Body of pancreas (tissue), 4 donors: ENCODE data around the gene NOXO1.

Experiments
- POLR2A ChIP-seq, 3 donors: fragments of 450-650 bp; IDR thresholded peaks; one replicate each; pipeline ENCODE4 v1.6.1; 2016; ENCODE audit warnings: antibody characterized with exemption in 3 of 3, mild to moderate bottlenecking in 2 of 3
- TF ChIP-seq, protein P1 (sequence below), 7 experiments: fragments of 450-650 bp in 4 of 7; fragments of 200-600 bp in 3 of 7; sonication (generic) in 3 of 7; IDR thresholded peaks; one replicate each; pipeline ENCODE4 v1.5.1; 2016 to 2019; ENCODE audit warnings: antibody characterized with exemption in 7 of 7

DNA sequence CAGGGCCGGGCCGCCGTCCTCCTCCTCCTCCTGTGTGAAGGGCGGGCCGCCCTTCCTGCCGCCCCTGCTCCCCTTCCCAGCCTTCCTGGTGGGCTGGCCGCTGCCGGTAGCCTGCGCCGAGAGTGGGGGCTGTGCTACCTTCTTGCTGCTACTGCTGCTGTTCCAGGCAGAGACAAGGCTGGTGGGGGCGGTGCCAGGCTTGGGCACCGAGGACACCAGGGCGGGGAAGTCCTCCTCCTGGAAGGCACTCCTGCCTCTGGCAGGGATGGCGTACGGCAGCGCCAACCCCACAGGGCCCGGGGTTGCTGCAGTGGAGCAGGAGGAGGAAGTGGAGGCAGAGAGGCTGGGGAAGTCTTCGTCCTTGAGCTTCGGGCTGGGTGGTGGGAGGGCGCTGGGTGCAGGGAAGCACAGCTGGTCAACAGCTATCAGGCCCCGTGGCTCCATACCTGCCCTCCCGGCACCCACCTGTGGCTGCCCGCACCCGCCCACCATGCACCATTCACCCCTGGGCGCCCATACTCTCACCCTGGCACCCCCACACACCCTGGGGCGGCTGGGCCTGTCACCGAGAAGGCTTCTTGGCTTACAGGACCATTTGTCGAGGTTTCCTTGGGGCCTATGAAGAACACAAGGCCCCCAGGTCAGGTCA is 18.7 kb upstream of the NOXO1 start:
- TF ChIP-seq, protein P1, sequence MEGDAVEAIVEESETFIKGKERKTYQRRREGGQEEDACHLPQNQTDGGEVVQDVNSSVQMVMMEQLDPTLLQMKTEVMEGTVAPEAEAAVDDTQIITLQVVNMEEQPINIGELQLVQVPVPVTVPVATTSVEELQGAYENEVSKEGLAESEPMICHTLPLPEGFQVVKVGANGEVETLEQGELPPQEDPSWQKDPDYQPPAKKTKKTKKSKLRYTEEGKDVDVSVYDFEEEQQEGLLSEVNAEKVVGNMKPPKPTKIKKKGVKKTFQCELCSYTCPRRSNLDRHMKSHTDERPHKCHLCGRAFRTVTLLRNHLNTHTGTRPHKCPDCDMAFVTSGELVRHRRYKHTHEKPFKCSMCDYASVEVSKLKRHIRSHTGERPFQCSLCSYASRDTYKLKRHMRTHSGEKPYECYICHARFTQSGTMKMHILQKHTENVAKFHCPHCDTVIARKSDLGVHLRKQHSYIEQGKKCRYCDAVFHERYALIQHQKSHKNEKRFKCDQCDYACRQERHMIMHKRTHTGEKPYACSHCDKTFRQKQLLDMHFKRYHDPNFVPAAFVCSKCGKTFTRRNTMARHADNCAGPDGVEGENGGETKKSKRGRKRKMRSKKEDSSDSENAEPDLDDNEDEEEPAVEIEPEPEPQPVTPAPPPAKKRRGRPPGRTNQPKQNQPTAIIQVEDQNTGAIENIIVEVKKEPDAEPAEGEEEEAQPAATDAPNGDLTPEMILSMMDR (IDR thresholded peaks at IDR 0.05): no peak
- no peak for TF ChIP-seq POLR2A (IDR thresholded peaks at IDR 0.05)
